Suppressor macrophage (primary cell): ENCODE data around the gene DNMT3L.

Source experiments
- DNase-seq, 4 experiments: peaks; one replicate each; pipeline ENCODE4 v3.0.0-alpha.2; 2020 to 2022
- total RNA-seq, 17 experiments: gene quantifications; one replicate each; lab custom pipeline; 2026; ENCODE audit warnings: mixed read lengths in 6 of 17, inconsistent platforms in 3 of 17; lab: John Stamatoyannopoulos, UW

The DNMT3L gene
- total RNA-seq, result 0 to 0.88 (median 0) reads per million in 17 experiments

DNA sequence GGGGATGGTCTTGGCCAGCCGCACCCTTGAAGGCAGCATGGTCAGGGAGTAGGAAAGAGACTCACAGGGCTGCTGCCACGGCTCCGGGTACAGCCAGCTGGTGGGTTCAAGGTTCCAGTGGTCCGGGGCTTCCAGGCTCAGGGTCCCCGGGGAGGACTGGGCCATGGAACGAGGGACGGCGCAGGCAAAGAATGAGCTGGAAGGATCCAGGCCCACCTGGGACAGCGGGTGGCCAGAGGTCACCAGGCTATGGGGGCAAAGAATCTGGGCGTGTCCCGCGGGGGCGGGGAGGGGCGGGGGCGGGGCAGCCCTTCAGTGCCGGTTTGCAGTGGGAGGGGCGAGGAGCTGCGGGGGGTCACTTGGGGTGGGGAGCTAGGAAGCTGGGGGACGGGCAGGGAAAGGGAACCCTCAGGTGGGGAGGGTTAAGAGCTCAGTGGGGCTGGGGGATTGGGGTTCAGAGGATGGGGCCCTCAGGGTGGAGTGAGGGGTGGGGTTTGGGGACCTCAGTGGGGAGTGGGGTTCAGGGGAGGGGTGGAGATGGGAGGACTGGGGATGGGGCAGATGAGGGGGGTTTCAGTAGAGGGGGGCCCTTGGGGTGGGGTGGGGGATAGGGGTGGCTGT lies at the start of gene DNMT3L:
Gene DNMT3L, minus strand, starts transcription at position 223 of the 621 bp plus-strand sequence. CDS start 638 bp downstream, outside the sequence.
- no peak for DNase-seq

GRCh38 chr21:44310628-44311507 lies 49.2 kb upstream of the DNMT3L start:
- no peak for DNase-seq

DNA sequence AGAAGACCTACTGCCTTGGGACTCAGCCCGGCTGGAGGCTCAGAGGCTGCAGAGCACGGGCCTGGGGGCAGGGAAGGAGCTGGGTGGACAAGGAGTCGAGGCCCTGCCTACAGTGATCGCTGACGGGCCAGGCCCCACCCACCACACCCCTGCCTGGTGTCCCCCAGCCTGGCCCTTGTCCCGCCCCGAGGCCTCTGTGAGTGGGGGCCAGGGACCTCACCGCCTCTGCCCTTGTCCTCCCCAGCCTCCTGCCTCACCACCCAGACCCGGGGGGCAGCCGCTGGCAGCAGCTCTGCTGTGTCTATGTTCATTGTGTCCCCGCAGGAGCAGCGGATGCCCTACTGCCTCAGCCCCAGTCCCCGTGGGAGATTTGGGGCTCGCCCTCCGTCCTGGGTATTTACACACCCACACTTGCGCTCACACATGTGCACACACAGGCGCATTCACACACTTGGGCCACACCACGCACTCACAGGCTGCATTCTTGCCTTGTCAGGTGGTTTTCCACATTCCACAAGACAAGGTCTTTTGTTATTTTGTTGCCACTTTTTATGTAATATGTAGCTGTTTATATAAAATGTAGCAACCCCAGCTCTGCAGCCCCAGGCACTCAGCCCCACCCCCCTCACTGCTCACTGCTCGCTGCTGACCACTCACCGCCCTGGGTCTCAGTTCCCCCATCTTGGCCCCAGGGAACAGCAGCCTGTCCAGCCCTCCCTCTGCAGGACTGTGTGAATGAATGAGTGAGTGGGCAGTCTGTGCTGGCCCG lies 45.4 kb upstream of the DNMT3L start:
- no peak for DNase-seq

- DNase-seq, result peak; percentile 26 to 50 (median 42)
Observed at GRCh38 chr21:44305691-44306090, 44.0 kb upstream of the DNMT3L start.

- DNase-seq, result peak; percentile 32 to 66 (median 46)
Observed at GRCh38 chr21:44304877-44305293, 43.2 kb upstream of the DNMT3L start.

GRCh38 chr21:44304011-44304616 lies 42.4 kb upstream of the DNMT3L start:
- DNase-seq, result no peak

- no peak for DNase-seq
Observed at GRCh38 chr21:44303490-44303981, 41.8 kb upstream of the DNMT3L start.

GRCh38 chr21:44302573-44303401 lies 41.1 kb upstream of the DNMT3L start:
- peak in 2 of 4 experiments; percentile 35 for DNase-seq

GRCh38 chr21:44301961-44302406 lies 40.3 kb upstream of the DNMT3L start:
- DNase-seq, result peak; percentile 21 to 65 (median 52)

DNA sequence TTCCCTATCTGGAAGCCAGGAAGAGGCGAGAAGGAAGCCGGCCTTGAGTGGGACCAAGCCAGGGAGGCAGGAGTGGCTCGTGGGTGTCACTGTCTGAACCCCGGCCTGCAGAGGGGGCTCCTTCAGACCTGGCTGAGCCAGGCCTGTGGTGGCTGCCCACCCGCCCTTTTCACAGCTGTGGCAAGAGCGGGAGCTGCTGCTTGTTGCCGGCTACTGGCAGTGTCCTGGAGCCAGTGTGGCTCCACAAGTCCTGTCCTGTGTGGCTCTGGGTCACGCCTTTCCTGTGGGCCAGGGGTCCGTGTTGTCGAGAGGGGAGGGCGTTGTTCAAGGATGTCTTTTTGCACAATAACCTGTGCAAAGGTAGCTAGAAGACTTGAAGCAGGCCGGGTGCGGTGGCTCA lies 39.4 kb upstream of the DNMT3L start:
- no peak for DNase-seq

DNA sequence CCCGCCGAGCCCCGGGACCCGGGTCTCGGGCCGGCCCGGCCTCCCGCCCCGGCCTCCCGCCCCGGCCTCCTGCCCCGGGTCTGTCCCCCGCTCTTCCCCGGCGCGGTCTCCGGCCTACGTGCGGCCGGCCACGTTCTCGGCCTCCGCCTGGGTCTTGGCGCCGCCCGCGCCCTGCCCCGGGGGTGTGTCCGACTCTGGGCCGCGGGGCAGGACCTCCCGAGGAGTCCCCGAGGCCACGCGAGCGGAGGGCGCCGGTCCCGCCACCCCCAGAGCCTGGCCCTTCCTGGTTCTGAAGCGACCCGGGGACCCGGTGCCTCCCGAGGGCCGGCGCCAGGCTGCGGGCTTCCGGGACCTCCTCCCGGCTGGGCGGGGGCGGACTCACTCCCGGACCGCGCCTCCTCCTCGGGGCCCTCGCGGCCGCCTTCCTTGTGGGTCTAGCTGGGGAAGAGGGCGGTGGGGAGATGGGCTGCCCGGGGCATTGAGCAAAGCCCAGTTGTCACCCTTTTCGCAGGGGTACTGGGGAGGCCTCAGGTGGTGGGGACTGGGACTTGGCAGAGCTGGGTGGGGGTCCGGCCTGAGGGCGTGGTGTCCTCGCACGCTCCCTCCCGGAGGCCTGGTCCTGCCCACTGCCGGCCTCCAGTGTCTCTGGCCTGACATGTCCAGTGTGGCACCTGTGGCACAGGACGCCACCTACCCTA lies 38.7 kb upstream of the DNMT3L start:
- peak; percentile 77 to 92 (median 87) for DNase-seq

- DNase-seq, result peak; percentile 76 to 94 (median 86)
Observed at GRCh38 chr21:44299458-44300261, 38.0 kb upstream of the DNMT3L start, which contains the start of gene PFKL. Gene PFKL (plus strand): TSS chr21:44300053. CDS start chr21:44300106, 53 bp downstream.

- peak in 1 of 4 experiments; percentile 32 for DNase-seq
Observed at GRCh38 chr21:44299085-44299457, 37.4 kb upstream of the DNMT3L start.

DNA sequence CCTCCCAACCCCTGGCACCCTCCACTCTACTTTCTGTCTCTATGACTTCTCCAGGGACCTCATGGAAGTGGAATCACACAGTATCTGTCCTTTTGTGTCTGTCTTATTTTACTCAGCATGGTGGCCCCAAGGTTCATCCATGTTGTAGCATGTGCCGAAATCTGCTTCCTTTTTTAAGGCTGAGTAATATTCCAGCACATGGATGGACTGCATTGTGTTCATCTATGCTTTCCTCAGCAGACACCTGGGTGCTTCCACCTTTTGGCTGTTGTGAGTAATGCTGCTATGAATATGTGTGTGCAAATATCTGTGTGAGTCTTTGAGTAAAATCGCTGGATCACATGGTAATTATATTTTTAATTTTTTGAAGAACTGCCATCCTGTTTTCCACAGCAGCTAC lies 36.6 kb upstream of the DNMT3L start:
- no peak for DNase-seq

DNA sequence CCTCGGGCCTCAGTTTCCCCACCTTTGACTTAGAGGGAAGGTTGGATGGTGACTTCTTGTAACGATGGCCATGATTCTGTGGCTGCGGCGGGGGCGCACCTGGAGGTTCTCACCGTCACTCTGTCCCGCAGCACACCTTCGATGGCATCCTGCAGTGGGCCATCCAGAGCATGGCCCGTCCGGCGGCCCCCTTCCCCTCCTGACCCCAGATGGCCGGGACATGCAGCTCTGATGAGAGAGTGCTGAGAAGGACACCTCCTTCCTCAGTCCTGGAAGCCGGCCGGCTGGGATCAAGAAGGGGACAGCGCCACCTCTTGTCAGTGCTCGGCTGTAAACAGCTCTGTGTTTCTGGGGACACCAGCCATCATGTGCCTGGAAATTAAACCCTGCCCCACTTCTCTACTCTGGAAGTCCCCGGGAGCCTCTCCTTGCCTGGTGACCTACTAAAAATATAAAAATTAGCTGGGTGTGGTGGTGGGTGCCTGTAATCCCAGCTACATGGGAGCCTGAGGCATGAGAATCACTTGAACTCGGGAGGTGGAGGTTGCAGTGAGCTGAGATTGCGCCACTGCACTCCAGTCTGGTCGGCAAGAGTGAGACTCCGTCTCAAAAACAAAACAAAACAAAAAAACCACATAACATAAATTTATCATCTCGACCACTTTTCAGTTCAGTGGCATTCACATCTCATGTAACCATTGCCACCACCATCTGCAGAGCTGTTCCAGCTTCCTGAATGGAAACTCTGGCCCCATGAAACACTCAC lies 36.0 kb upstream of the DNMT3L start:
- peak; percentile 94 to 96 (median 95) for DNase-seq

DNA sequence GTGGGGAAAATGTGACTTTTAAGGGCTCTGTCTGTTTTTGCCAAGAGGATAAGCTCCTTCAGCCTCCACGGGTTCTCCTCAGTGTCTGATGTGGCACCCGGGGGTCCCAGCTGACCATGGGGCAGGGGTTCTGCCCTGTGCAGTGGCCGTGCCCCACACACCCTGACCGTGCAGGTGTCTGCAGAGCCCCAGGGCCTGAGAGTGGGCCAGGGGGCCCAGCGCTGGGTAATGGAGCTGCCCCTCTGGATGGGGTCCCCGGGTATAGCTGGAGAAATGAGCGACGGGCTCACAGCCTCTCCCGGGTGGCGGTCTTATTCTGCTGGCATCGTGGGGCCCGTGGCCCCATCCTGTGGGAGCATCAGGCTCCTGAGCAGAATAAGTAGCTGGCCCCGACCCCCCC lies 35.2 kb upstream of the DNMT3L start:
- no peak for DNase-seq

DNA sequence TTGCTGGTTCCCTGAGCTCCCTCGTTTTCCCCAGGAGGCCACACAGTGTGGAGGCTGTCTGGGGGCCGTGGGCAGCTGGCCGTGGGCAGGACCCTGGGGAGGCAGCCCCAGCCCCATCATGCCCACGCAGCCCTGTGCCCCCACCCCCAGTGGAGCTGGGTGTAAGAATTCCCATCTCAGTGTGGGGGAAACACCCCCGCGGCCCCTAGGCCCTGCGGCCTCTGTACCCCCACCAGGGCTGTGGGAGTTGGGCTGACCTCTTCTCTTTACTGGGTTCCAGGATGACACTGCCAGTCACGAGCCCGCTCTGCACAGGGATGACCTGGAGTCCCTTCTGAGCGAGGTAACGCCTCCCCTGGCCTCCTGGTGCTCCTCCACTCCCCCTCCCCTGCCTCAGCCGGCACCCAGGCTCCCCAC lies 34.4 kb upstream of the DNMT3L start:
- no peak for DNase-seq

DNA sequence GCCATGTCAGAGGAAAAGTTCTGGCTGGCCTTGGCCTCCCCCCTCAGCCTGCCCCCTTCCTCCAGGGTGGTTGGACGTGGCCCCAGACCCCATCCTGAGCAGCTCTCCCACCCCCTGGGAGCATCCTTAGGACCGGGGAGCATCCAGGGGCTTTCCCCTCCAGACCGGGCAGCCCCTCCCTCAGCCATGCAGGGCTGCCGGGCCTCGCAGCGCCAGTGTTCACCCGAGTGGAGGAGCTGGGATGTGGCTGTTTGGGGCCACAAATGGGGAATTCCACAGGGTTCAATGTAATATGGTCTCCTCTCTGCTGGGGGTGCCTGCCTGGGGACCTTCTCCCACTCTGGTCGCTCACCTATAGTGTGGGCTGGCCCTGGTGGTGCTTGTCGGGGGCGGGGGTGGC lies 33.9 kb upstream of the DNMT3L start:
- DNase-seq, result no peak

GRCh38 chr21:44295163-44295573 lies 33.5 kb upstream of the DNMT3L start:
- DNase-seq, result no peak
